PFSK-1 (cell line): ENCODE measurements around the gene COQ8A.

Experiments used
- POLR2AphosphoS5 ChIP-seq: IDR thresholded peaks from 2 replicates; pipeline ENCODE4 v1.6.1; 2012; ENCODE audit warnings: low read depth, mild to moderate bottlenecking, control low read depth, low read length, moderate library complexity
- SIN3A ChIP-seq: IDR thresholded peaks from 2 replicates; pipeline ENCODE4 v1.6.1; 2012; ENCODE audit warnings: mild to moderate bottlenecking, low read length, moderate library complexity, borderline replicate concordance; ENCODE audit not compliant: insufficient read depth

GRCh38 chr1:226966683-226967082 is 26.6 kb downstream of the COQ8A start:
- TF ChIP-seq POLR2AphosphoS5 (no peak), SIN3A (no peak)
